Ascending aorta (tissue), 2 donors: Measurements from ENCODE around the gene GAB4. TPM values are rescaled to one million over a fixed set of nuclear protein-coding genes. Genes with fewer than 3 reads are reported as not detected.

Experiments used
- DNase-seq, 2 donors: peaks; one replicate each; pipeline ENCODE4 v3.0.0-alpha.2; 2019; ENCODE audit warnings: low spot score in 2 of 2
- H3K27ac ChIP-seq, 2 donors: fragments of 200-600 bp; sonication (generic); one replicate each; pipeline ENCODE4 v1.5.1; 2016 to 2017; ENCODE audit warnings: mild to moderate bottlenecking in 1 of 2
- H3K27me3 ChIP-seq: fragments of 200-600 bp; sonication (generic); one replicate; pipeline ENCODE4 v1.5.1; 2017
- H3K36me3 ChIP-seq, 2 donors: fragments of 200-600 bp; sonication (generic); one replicate each; pipeline ENCODE4 v1.5.1; 2016
- H3K4me1 ChIP-seq, 2 donors: fragments of 200-600 bp; sonication (generic); one replicate each; pipeline ENCODE4 v1.5.1; 2016 to 2017; ENCODE audit warnings: mild to moderate bottlenecking in 1 of 2
- H3K4me3 ChIP-seq, 2 donors: fragments of 200-600 bp; sonication (generic); one replicate each; pipeline ENCODE4 v1.5.1; 2016 to 2017; ENCODE audit warnings: mild to moderate bottlenecking in 1 of 2
- H3K9me3 ChIP-seq, 2 donors: fragments of 200-600 bp; sonication (generic); one replicate each; pipeline ENCODE4 v1.5.1; 2016
- CTCF ChIP-seq, 3 experiments: fragments of 200-600 bp in 2 of 3; fragments of 450-650 bp in 1 of 3; sonication (generic) in 2 of 3; IDR thresholded peaks; one replicate each; pipeline ENCODE4 v1.5.1; 2016 to 2019; ENCODE audit warnings: antibody characterized with exemption in 3 of 3, mild to moderate bottlenecking in 1 of 3, moderate library complexity in 1 of 3
- intact Hi-C: fragments of 100-400 bp; cut with DNase I; formaldehyde crosslinking; loops from one replicate; pipeline ENCODE4 v1.15.1; 2023
- total RNA-seq: library from RNA; depleted of rRNA; stranded (reverse); fragments of >200 nt; gene quantifications from one replicate; pipeline ENCODE4 v1.1.0, GENCODE V29; 2016

The GAB4 gene, protein sequence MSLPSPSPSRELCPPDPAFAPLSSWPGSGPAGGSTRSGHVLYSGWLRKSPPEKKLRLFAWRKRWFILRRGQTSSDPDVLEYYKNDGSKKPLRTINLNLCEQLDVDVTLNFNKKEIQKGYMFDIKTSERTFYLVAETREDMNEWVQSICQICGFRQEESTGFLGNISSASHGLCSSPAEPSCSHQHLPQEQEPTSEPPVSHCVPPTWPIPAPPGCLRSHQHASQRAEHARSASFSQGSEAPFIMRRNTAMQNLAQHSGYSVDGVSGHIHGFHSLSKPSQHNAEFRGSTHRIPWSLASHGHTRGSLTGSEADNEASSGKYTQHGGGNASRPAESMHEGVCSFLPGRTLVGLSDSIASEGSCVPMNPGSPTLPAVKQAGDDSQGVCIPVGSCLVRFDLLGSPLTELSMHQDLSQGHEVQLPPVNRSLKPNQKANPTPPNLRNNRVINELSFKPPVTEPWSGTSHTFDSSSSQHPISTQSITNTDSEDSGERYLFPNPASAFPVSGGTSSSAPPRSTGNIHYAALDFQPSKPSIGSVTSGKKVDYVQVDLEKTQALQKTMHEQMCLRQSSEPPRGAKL
- total RNA-seq = not detected

DNA sequence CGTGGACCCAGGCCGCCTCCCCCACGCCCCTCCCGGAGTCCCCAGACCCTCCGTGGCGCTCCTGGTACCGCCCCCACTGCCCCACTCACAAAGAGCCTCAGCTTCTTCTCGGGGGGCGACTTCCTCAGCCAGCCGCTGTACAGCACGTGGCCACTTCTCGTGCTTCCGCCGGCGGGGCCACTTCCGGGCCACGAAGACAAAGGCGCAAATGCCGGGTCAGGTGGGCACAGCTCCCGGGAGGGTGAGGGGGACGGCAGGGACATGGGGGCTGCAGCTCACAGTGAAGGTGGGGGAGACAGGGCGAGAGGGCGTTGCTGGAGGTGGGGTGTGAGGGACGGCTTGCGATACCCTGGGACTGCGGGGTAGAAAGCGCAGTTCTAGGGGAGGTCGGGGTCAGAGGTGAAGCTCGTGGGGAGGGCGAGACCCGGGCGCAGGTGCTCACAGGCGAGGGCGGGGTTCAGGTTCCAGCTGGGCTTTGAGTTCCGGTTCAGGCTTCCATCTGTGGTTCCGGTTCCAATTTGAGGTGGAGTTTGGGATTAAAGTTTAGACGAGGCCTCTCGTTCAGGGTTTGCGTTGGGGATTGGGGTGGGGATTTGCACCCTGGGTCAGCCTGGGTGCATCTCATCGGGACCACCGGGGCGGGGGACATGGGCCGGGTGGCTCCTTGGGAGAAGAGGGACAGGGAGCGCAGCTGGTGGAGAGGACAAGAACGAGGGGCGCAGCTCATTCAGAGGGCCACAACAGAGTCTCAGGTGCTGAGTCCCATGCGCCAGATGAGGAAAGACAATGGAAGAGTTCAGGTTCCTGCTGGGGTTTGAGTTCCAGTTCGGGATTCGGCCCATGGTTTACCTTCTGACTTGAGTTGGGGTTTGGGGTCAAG, at the start of gene GAB4:
Gene GAB4, minus strand, starts transcription at position 371 of the 880 bp plus-strand sequence. Its CDS starts 108 bp downstream, at position 263.
- Histone ChIP-seq H3K4me3 (no peak within 1 kb of the TSS), H3K9me3 (no peaks in the 10 kb centered on the region), H3K27me3 (no peaks in the 10 kb centered on the region), H3K4me1 (no peaks in the 10 kb centered on the region), H3K36me3 (no peaks in the 10 kb centered on the region), H3K27ac (no peak within 1 kb of the TSS)
- no peak for DNase-seq
- no peak for TF ChIP-seq CTCF (IDR thresholded peaks at IDR 0.05)
- intact Hi-C loops = no loop called here

DNA sequence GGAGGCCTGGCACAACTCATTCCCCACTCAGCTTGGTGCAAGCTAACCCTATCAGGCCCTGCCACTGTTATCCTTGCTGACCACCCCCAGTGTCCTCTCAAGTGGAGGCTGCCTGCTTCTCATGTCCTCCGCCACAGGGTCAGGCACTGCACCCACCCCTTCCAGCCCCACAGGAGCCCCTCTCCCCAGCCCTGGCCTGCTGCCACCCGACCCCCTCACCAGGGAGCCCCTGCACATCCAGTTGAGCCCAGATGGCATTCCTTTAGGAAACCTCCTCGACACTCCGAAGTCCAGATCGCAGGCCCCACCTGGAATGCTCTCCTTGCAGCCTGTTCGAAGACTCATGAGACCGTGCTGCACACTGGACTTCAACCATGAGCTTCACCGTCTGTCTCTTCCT, 48.8 kb upstream of the GAB4 start:
- intact Hi-C loops = no loop called here

GRCh38 chr22:17056058-17056457, 48.0 kb upstream of the GAB4 start:
- Histone ChIP-seq H3K36me3 (no peaks in the 10 kb centered on the region), H3K9me3 (no peaks in the 10 kb centered on the region), H3K4me3 (no peak overlapping the region), H3K27ac (no peak overlapping the region), H3K4me1 (no peaks in the 10 kb centered on the region), H3K27me3 (no peaks in the 10 kb centered on the region)
- DNase-seq = no peak
- TF ChIP-seq CTCF (IDR thresholded peaks at IDR 0.05) = no peak
- intact Hi-C loops = no loop called here

More for the DNA sequence above, 48.8 kb upstream of the GAB4 start:
- Histone ChIP-seq H3K9me3 (no peaks in the 10 kb centered on the region), H3K27me3 (no peaks in the 10 kb centered on the region), H3K36me3 (no peaks in the 10 kb centered on the region), H3K4me3 (no peak overlapping the region), H3K27ac (no peak overlapping the region), H3K4me1 (no peaks in the 10 kb centered on the region)
- TF ChIP-seq CTCF (IDR thresholded peaks at IDR 0.05) = no peak
- DNase-seq = no peak

DNA sequence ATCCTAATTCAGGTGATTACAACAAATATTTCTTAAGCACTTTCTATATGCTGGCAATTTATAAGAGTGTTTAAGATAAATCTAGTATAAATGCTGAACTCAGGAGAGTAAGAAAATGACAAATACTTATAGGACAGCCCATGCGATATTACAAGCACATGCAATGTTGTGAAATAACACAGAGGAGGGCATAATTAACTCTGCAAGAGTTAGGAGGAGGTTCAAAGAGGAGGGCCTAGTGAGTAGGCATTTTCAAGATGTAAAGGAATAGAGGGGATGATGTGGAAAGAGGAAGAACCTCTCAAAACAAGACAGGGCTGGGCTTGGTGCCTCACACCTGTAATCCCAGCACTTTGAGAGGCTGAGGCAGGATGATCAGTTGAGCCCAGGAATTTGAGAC, 39.6 kb upstream of the GAB4 start:
- Histone ChIP-seq H3K27ac (no peak overlapping the region), H3K4me1 (no peaks in the 10 kb centered on the region), H3K4me3 (no peak overlapping the region), H3K27me3 (no peaks in the 10 kb centered on the region), H3K36me3 (no peaks in the 10 kb centered on the region), H3K9me3 (no peaks in the 10 kb centered on the region)
- no peak for DNase-seq
- intact Hi-C loops = no loop called here
- no peak for TF ChIP-seq CTCF (IDR thresholded peaks at IDR 0.05)

DNA sequence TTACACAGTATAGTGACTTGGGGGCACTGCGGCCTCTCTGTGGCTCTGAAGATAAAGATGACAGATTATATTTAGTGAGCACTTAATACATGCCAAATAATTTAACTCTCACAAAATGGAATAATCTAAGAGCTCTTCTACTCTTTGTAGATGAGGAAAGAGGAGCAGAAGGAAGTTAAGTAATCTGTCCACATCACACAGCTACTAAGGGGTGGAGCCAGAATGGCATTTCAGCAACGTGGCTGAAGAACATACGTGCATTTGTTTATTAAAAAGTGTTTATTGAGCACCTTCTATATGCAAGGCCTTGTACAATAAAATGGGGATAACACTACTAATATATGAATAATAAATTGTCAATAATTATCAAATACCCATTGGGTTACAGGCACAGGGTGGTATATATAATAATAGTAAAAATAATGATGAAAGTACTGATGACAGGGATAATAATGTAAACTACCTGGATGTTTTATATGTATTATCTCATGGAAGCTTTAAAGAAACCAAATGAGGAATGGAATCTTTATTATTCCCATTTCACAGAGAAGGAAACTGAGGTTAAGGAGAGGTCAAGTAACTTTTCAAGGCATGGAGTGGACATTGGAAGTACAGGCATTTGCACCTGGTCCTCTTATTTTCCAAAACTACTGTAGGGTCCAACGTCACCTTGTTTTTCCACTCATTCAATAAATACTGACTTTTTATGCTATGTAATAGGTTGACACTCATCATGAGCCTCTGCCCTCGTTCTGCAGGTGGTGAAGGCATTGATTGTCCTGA, 38.7 kb upstream of the GAB4 start:
- no peak for TF ChIP-seq CTCF (IDR thresholded peaks at IDR 0.05)
- no peak overlapping the region for H3K4me3 ChIP-seq
- H3K36me3 ChIP-seq = no peaks in the 10 kb centered on the region
- H3K9me3 ChIP-seq = no peaks in the 10 kb centered on the region
- intact Hi-C loops = no loop called here
- no peak overlapping the region for H3K27ac ChIP-seq
- DNase-seq = no peak
- H3K4me1 ChIP-seq = no peaks in the 10 kb centered on the region
- no peaks in the 10 kb centered on the region for H3K27me3 ChIP-seq
